Endothelial cell of umbilical vein (primary cell): ENCODE data around the gene WRAP73. TPM values are rescaled to one million over a fixed set of nuclear protein-coding genes. Genes with fewer than 3 reads are reported as not detected.
A peak's percentile ranks its signal among the peaks of the same experiment; 100 is the strongest.

Source experiments
- BruUV-seq: library from RNA; stranded (reverse); fragments of 400-500 nt; replicated peaks from 2 replicates; lab custom pipeline; 2021; lab: Mats Ljungman, UMichigan
- CTCF ChIA-PET: fragments of 300-600, 350-600 bp; sonication (Branson Sonifier 250); formaldehyde crosslinking; loops from one replicate; lab custom pipeline; 2021; ENCODE audit warnings: antibody characterized with exemption, inconsistent platforms; lab: Charles Lee
- POLR2A ChIA-PET: fragments of 300-600, 350-600 bp; sonication (Branson Sonifier 250); formaldehyde crosslinking; loops from one replicate; lab custom pipeline; 2021; ENCODE audit warnings: antibody characterized with exemption, inconsistent platforms; lab: Charles Lee
- DNase-seq: peaks from one replicate; pipeline ENCODE4 v3.0.0-alpha.2; 2011; ENCODE audit warnings: low read depth, low spot score
- FAIRE-seq: peaks from 2 replicates; lab custom pipeline; 2011; peaks lifted over from hg19 to GRCh38; lab: Jason Lieb, UNC
- H2AFZ ChIP-seq: 2 replicates; pipeline ENCODE4 v1.6.0; 2012; ENCODE audit warnings: low read depth, low read length, control low read depth, inconsistent platforms
- H3K27ac ChIP-seq: 2 replicates; pipeline ENCODE4 v1.5.1; 2011; ENCODE audit warnings: low read depth, mild to moderate bottlenecking, control low read depth, low read length, moderate library complexity; ENCODE audit not compliant: insufficient read depth
- H3K27me3 ChIP-seq, 2 experiments: 2 replicates each; pipeline versions ENCODE4 v1.6.0 to v1.6.1; 2011; ENCODE audit warnings: low read length in 2 of 2, mixed read lengths in 1 of 2; ENCODE audit not compliant: control insufficient read depth in 2 of 2, insufficient read depth in 2 of 2
- H3K36me3 ChIP-seq, 2 experiments: 2 replicates in 1 of 2; 3 replicates in 1 of 2; pipeline ENCODE4 v1.5.1; 2011; ENCODE audit warnings: low read length in 2 of 2, mild to moderate bottlenecking in 1 of 2, moderate library complexity in 1 of 2; ENCODE audit not compliant: control insufficient read depth in 2 of 2, insufficient read depth in 2 of 2; ENCODE audit errors: extremely low read depth in 1 of 2
- H3K4me1 ChIP-seq: 3 replicates; pipeline ENCODE4 v1.5.1; 2011; ENCODE audit warnings: mild to moderate bottlenecking, low read length; ENCODE audit not compliant: control insufficient read depth, insufficient read depth; ENCODE audit errors: extremely low read depth
- H3K4me2 ChIP-seq: 2 replicates; pipeline ENCODE4 v1.6.1; 2011; ENCODE audit warnings: low read length, control low read depth, mixed read lengths; ENCODE audit not compliant: insufficient read depth
- H3K4me3 ChIP-seq, 3 experiments: fragments of 200-600 bp in 1 of 3; sonication (generic), shearing (Covaris generic) in 1 of 3; replicated peaks in 1 of 3; 2 replicates each; pipeline ENCODE4 v1.5.1; 2011 to 2016; ENCODE audit warnings: control low read depth in 3 of 3, low read length in 3 of 3, mild to moderate bottlenecking in 2 of 3, inconsistent platforms in 1 of 3, low read depth in 1 of 3, moderate library complexity in 1 of 3; ENCODE audit not compliant: insufficient read depth in 1 of 3
- H3K79me2 ChIP-seq: 2 replicates; pipeline ENCODE4 v1.6.0; 2012; ENCODE audit warnings: low read length, inconsistent platforms; ENCODE audit not compliant: control insufficient read depth, insufficient read depth
- H3K9ac ChIP-seq: replicated peaks from 2 replicates; pipeline ENCODE3; 2011; ENCODE audit warnings: low read length, control low read depth; ENCODE audit not compliant: insufficient read depth; ENCODE audit errors: extremely low read depth
- H3K9me1 ChIP-seq: replicated peaks from 3 replicates; pipeline ENCODE4 v1.6.0; 2011; ENCODE audit warnings: mild to moderate bottlenecking, low read length; ENCODE audit not compliant: control insufficient read depth, insufficient read depth; ENCODE audit errors: extremely low read depth
- H3K9me3 ChIP-seq: replicated peaks from 2 replicates; pipeline ENCODE4 v1.5.1; 2012; ENCODE audit warnings: low read length, inconsistent platforms; ENCODE audit not compliant: control insufficient read depth, insufficient read depth
- H4K20me1 ChIP-seq: replicated peaks from 2 replicates; pipeline ENCODE3; 2011; ENCODE audit warnings: mild to moderate bottlenecking, low read length; ENCODE audit not compliant: control insufficient read depth, insufficient read depth; ENCODE audit errors: extremely low read depth
- EZH2 ChIP-seq: IDR thresholded peaks from 2 replicates; pipeline ENCODE4 v1.6.1; 2012; ENCODE audit warnings: borderline replicate concordance, low read depth, mild to moderate bottlenecking, moderate library complexity, low read length, inconsistent platforms; ENCODE audit not compliant: severe bottlenecking
- FOS ChIP-seq: IDR thresholded peaks from 2 replicates; pipeline ENCODE4 v1.6.1; 2011; ENCODE audit warnings: mild to moderate bottlenecking, low read length, moderate library complexity, borderline replicate concordance; ENCODE audit not compliant: insufficient read depth
- GATA2 ChIP-seq: IDR thresholded peaks from 2 replicates; pipeline ENCODE4 v1.7.0; 2011; ENCODE audit warnings: low read depth, mild to moderate bottlenecking, moderate library complexity, mixed read lengths, low read length; ENCODE audit not compliant: insufficient read length, insufficient read depth
- JUN ChIP-seq: IDR thresholded peaks from 2 replicates; pipeline ENCODE4 v1.6.1; 2011; ENCODE audit warnings: borderline replicate concordance, low read depth; ENCODE audit not compliant: insufficient read length, insufficient read depth
- MYC ChIP-seq: IDR thresholded peaks from one replicate; pipeline ENCODE4 v1.6.1; 2011; ENCODE audit warnings: mild to moderate bottlenecking, low read depth, low read length
- POLR2A ChIP-seq: IDR thresholded peaks from 2 replicates; pipeline ENCODE4 v1.6.1; 2012; ENCODE audit warnings: low read depth, mild to moderate bottlenecking, control low read depth, low read length
- POLR2AphosphoS5 ChIP-seq: IDR thresholded peaks from 2 replicates; pipeline ENCODE4 v1.6.1; 2012; ENCODE audit warnings: low read depth, mild to moderate bottlenecking, control low read depth, low read length, moderate library complexity; ENCODE audit not compliant: insufficient read depth
- dilution Hi-C: fragments of 300-500 bp; cut with MboI; formaldehyde crosslinking; loops from one replicate; pipeline ENCODE4 v1.15.0; 2019; ENCODE audit warnings: low sequenced_read_pairs; ENCODE audit not compliant: extremely low pct_ligation_motif_present
- intact Hi-C: fragments of 100-400 bp; cut with micrococcal nuclease; formaldehyde crosslinking; loops from one replicate; pipeline ENCODE4 v1.10.0; 2022
- polyA plus RNA-seq, 4 experiments: library from polyadenylated mRNA; depleted of rRNA in 3 of 4; stranded (reverse) in 3 of 4; unstranded in 1 of 4; fragments of >200 nt; gene quantifications; 2 replicates each; pipeline versions ENCODE4 v1.2.1 to v1.2.3, GENCODE V29; 2011 to 2012; ENCODE audit warnings: missing spikeins in 1 of 4
- total RNA-seq: library from RNA; stranded (reverse); gene quantifications from 2 replicates; pipeline ENCODE4 v1.2.3, GENCODE V29; 2021
- TF ChIP-seq, protein P1 (sequence below), 2 donors: IDR thresholded peaks; 1 replicate in 1 of 2; 2 replicates in 1 of 2; pipeline ENCODE4 v1.5.1; 2011; ENCODE audit warnings: low read length in 2 of 2, mild to moderate bottlenecking in 2 of 2, moderate library complexity in 2 of 2, control low read depth in 1 of 2, inconsistent platforms in 1 of 2, low read depth in 1 of 2; ENCODE audit not compliant: insufficient read depth in 1 of 2; ENCODE audit errors: extremely low read depth in 1 of 2
- TF ChIP-seq, protein P2 (sequence below): IDR thresholded peaks from 2 replicates; pipeline ENCODE4 v1.6.1; 2011; ENCODE audit not compliant: insufficient read depth, insufficient read length

WRAP73 gene
- total and polyA plus RNA-seq, 2 donors (not counting 3 experiments of a cell fraction or from before 2014, with no cell fraction given) = 23.0 to 50.7 TPM

DNA sequence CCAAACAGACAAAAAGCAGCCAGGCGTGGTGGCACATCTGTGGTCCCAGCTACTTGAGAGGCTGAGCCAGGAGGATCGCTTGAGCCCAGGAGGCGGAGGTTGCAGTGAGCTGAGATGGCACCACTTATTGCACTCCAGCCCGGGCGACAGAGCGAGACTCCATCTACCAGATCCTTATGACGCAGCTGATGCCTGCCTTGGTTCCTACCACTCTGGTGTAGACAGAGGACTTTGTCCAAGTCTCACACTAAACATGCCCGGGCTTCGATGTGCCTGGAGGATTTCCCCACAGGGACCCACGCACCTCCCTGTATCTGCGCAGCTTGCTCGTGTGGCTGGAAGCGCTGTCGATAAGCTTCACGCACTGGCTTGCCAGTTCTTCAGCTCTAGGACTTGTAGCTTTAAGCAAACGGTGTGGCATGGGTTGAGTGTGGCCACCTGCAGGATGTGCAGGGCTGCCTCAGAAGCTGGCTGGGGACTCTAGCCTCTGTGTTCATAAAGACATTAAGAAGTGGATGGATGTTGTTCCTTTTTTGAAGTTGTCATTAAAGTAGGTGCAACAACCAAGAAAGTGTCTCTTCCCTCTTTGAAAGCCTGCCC, 20.2 kb downstream of the WRAP73 start:
- peaks cover 0 to 40% of the 10 kb centered on the region in 2 experiments for H3K36me3 ChIP-seq

More for the DNA sequence above, 20.2 kb downstream of the WRAP73 start:
- H3K27ac ChIP-seq = no peak overlapping the region
- intact Hi-C loops = loop anchor here (10.0 kb wide), 1 partner anchor 1225 kb away; no protein-coding TSS in a partner anchor
- TF ChIP-seq, protein P1, sequence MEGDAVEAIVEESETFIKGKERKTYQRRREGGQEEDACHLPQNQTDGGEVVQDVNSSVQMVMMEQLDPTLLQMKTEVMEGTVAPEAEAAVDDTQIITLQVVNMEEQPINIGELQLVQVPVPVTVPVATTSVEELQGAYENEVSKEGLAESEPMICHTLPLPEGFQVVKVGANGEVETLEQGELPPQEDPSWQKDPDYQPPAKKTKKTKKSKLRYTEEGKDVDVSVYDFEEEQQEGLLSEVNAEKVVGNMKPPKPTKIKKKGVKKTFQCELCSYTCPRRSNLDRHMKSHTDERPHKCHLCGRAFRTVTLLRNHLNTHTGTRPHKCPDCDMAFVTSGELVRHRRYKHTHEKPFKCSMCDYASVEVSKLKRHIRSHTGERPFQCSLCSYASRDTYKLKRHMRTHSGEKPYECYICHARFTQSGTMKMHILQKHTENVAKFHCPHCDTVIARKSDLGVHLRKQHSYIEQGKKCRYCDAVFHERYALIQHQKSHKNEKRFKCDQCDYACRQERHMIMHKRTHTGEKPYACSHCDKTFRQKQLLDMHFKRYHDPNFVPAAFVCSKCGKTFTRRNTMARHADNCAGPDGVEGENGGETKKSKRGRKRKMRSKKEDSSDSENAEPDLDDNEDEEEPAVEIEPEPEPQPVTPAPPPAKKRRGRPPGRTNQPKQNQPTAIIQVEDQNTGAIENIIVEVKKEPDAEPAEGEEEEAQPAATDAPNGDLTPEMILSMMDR (IDR thresholded peaks at IDR 0.05; ENCODE audit: extremely low read depth in 1 of 2, insufficient read depth in 1 of 2, low read depth in 1 of 2, low read length in 2 of 2) = no peak
- TF ChIP-seq GATA2 (no peak), POLR2A (no peak), JUN (no peak), POLR2AphosphoS5 (no peak), FOS (no peak), MYC (no peak), EZH2 (no peak)
- TF ChIP-seq, protein P2, sequence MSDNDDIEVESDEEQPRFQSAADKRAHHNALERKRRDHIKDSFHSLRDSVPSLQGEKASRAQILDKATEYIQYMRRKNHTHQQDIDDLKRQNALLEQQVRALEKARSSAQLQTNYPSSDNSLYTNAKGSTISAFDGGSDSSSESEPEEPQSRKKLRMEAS = no peak
- H3K9me1 ChIP-seq = no peaks in the 10 kb centered on the region
- ChIA-PET POLR2A (no interaction called here), CTCF (interaction anchor here (0.7 to 3.9 kb wide), 4 partner anchors 9 to 177 kb away, joined by 3 to 20 read pairs (median 8); no protein-coding TSS in a partner anchor)
- dilution Hi-C loops = no loop called here
- H3K79me2 ChIP-seq = no peaks in the 10 kb centered on the region
- no peaks in the 10 kb centered on the region for H4K20me1 ChIP-seq
- BruUV-seq = TSS peak; percentile 23
- FAIRE-seq (no peak), DNase-seq (no peak)
- H3K4me1 ChIP-seq = peaks cover 7% of the 10 kb centered on the region
- no peaks in the 10 kb centered on the region for H3K27me3 ChIP-seq
- no peaks in the 10 kb centered on the region for H3K9me3 ChIP-seq
- H3K4me3 ChIP-seq = no peak overlapping the region
- no peak overlapping the region for H3K4me2 ChIP-seq
- no peak overlapping the region for H3K9ac ChIP-seq
- H2AFZ ChIP-seq = no peak overlapping the region
